Measurements from ENCODE around the gene COX7B2. TPM values are rescaled to one million over a fixed set of nuclear protein-coding genes. Genes with fewer than 3 reads are reported as not detected.

COX7B2 gene
- total and polyA plus RNA-seq, 2 of the 13 experiments (the other 11 are each of a cell fraction or from before 2014, with no cell fraction given) = not detected

- no CpG with 5 or more reads among the region's 16 CpGs for WGBS (ENCODE audit: low lambda C conversion rate)
- ChIA-PET CTCF (ENCODE audit: low intra/inter-chr PET ratio, low total read pairs) (no interaction called here), POLR2A (no interaction called here)
- no peak for FAIRE-seq
- no peaks in the 10 kb centered on the region for H3K4me1 ChIP-seq (ENCODE audit: insufficient read depth, low read length)
- in situ Hi-C loops (cut with HindIII; ENCODE audit: extremely low pct_ligation_motif_present, low pct_unique_long_range_greater_than_20kb) (no loop called here), intact Hi-C loops (cut with micrococcal nuclease; ENCODE audit: unreplicated experiment) (no loop called here)
- H3K27ac ChIP-seq (ENCODE audit: extremely low read length, insufficient read depth, low read length) = no peak overlapping the region
- no peaks in the 10 kb centered on the region for H4K20me1 ChIP-seq (ENCODE audit: insufficient read depth, low read length)
- no peak overlapping the region for H3K9ac ChIP-seq (ENCODE audit: insufficient read depth, low read depth, low read length)
- BruUV-seq (replicated peaks) = no TSS peak
- no peak for DNase-seq (ENCODE audit: low spot score)
- H3K79me2 ChIP-seq (ENCODE audit: insufficient read depth, low read length) = no peaks in the 10 kb centered on the region
- H3K36me3 ChIP-seq (replicated peaks in 1 of 2; ENCODE audit: control insufficient read depth in 1 of 2, insufficient read depth in 2 of 2, low read length in 2 of 2) = no peaks in the 10 kb centered on the region
- peaks cover 8% of the 10 kb centered on the region for H3K9me3 ChIP-seq (ENCODE audit: low read length)
- no peak overlapping the region for H3K4me3 ChIP-seq (replicated peaks in 1 of 3; ENCODE audit: insufficient read depth in 1 of 3, low read depth in 2 of 3, low read length in 3 of 3)
- no peak overlapping the region for H3K4me2 ChIP-seq (ENCODE audit: low read depth, low read length)
- H3K27me3 ChIP-seq (ENCODE audit: control insufficient read depth in 1 of 2, insufficient read depth in 2 of 2, low read length in 2 of 2) = no peaks in the 10 kb centered on the region
- ATAC-seq = no peak
- no peak overlapping the region for H2AFZ ChIP-seq (ENCODE audit: low read length)
- no peak for TF ChIP-seq ZNF367 (CRISPR knock-in tag; IDR thresholded peaks at IDR 0.05; ENCODE audit: borderline replicate concordance)
- TF ChIP-seq, protein P1, sequence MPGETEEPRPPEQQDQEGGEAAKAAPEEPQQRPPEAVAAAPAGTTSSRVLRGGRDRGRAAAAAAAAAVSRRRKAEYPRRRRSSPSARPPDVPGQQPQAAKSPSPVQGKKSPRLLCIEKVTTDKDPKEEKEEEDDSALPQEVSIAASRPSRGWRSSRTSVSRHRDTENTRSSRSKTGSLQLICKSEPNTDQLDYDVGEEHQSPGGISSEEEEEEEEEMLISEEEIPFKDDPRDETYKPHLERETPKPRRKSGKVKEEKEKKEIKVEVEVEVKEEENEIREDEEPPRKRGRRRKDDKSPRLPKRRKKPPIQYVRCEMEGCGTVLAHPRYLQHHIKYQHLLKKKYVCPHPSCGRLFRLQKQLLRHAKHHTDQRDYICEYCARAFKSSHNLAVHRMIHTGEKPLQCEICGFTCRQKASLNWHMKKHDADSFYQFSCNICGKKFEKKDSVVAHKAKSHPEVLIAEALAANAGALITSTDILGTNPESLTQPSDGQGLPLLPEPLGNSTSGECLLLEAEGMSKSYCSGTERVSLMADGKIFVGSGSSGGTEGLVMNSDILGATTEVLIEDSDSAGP (CRISPR knock-in tag; IDR thresholded peaks at IDR 0.05; ENCODE audit: borderline replicate concordance) = no peak
- no peak for TF ChIP-seq TMF1 (CRISPR knock-in tag; IDR thresholded peaks at IDR 0.05; ENCODE audit: low read depth)
- no peak for TF ChIP-seq ZNF335 (CRISPR knock-in tag; IDR thresholded peaks at IDR 0.05)
- no peak for TF ChIP-seq BRF2 (CRISPR knock-in tag; IDR thresholded peaks at IDR 0.05)
- no peak for TF ChIP-seq TCF7 (IDR thresholded peaks at IDR 0.05; ENCODE audit: low read depth)
- no peak for TF ChIP-seq MLX (CRISPR knock-in tag; IDR thresholded peaks at IDR 0.05)
- TF ChIP-seq ZNF589 (CRISPR knock-in tag; conservative IDR thresholded peaks at IDR 0.05) = no peak
- TF ChIP-seq ZNF800 (CRISPR knock-in tag; IDR thresholded peaks at IDR 0.05) = no peak
- no peak for TF ChIP-seq CCAR2 (optimal IDR thresholded peaks at IDR 0.05; ENCODE audit: low read depth, low read length)
- no peak for TF ChIP-seq ZNF660 (CRISPR knock-in tag; IDR thresholded peaks at IDR 0.05; ENCODE audit: borderline replicate concordance, low read depth)
- TF ChIP-seq ZNF180 (CRISPR knock-in tag; IDR thresholded peaks at IDR 0.05; ENCODE audit: borderline replicate concordance, low read depth) = no peak
- no peak for TF ChIP-seq NONO (IDR thresholded peaks at IDR 0.05)
- no peak for TF ChIP-seq NONO (CRISPR knock-in tag; conservative IDR thresholded peaks at IDR 0.05)
- TF ChIP-seq ZFP37 (CRISPR knock-in tag; IDR thresholded peaks at IDR 0.05; ENCODE audit: borderline replicate concordance) = no peak
- TF ChIP-seq, protein P2, sequence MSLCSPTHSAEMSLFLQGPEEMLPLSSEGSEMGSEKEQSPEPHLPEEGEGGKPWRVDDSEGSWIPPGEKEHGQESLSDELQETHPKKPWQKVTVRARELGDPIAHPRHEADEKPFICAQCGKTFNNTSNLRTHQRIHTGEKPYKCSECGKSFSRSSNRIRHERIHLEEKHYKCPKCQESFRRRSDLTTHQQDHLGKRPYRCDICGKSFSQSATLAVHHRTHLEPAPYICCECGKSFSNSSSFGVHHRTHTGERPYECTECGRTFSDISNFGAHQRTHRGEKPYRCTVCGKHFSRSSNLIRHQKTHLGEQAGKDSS (CRISPR knock-in tag; IDR thresholded peaks at IDR 0.05; ENCODE audit: borderline replicate concordance, low read depth) = no peak
- TF ChIP-seq, protein P3, sequence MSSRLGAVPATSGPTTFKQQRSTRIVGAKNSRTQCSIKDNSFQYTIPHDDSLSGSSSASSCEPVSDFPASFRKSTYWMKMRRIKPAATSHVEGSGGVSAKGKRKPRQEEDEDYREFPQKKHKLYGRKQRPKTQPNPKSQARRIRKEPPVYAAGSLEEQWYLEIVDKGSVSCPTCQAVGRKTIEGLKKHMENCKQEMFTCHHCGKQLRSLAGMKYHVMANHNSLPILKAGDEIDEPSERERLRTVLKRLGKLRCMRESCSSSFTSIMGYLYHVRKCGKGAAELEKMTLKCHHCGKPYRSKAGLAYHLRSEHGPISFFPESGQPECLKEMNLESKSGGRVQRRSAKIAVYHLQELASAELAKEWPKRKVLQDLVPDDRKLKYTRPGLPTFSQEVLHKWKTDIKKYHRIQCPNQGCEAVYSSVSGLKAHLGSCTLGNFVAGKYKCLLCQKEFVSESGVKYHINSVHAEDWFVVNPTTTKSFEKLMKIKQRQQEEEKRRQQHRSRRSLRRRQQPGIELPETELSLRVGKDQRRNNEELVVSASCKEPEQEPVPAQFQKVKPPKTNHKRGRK (CRISPR knock-in tag; IDR thresholded peaks at IDR 0.05) = no peak
- no peak for TF ChIP-seq KAT8 (CRISPR knock-in tag; IDR thresholded peaks at IDR 0.05)
These were observed 210.2 kb downstream of the COX7B2 start for GRCh38 chr4:46698891-46699290.

Measured in HepG2 (cell line).